ENCODE measurements around the gene FAM114A2. TPM values are rescaled to one million over a fixed set of nuclear protein-coding genes. Genes with fewer than 3 reads are reported as not detected.
A peak's percentile ranks its signal among the peaks of the same experiment; 100 is the strongest.

The FAM114A2 gene
- total RNA-seq (10 to 100 TPM; 28.3 to 37.3 (median 35.1) TPM), polyA plus RNA-seq (1 to 10 TPM; 6.3 to 8.5 (median 6.7) TPM)
- long read RNA-seq, donor 1, full-length matches to known transcripts: 7 of 7 reads
- long read RNA-seq, donor 1, partial matches to known transcripts: 0 of 7 reads
- long read RNA-seq, donor 1, other reads (novel, unspliced or antisense): 0 of 7 reads
- long read RNA-seq, donor 2, full-length matches to known transcripts: 5 of 5 reads
- long read RNA-seq, donor 2, partial matches to known transcripts: 0 of 5 reads
- long read RNA-seq, donor 2, other reads (novel, unspliced or antisense): 0 of 5 reads

- WGBS, 5 donors: 1 to 2% (median 1%) methylated on average over 45 to 51 of the region's 51 CpGs
- peaks cover 0 to 8% (median 0%) of the 10 kb centered on the region in 6 donors for H3K36me3 ChIP-seq
- TF ChIP-seq POLR2A (IDR thresholded peaks at IDR 0.05) (peak; percentile 31 to 72 (median 34)), POLR2AphosphoS5 (IDR thresholded peaks at IDR 0.05) (peak; percentile 98 to 99 (median 98)), CTCF (IDR thresholded peaks at IDR 0.05 in 8 of 11, conservative IDR thresholded peaks at IDR 0.05 in 3 of 11) (peak in 2 of 11 experiments; percentile 7 to 21)
- intact Hi-C loops (cut with DNase I; ENCODE audit: low total_unique reads): no loop called here
- peak within 1 kb of the TSS; percentile 62 to 84 (median 70) for H3K4me3 ChIP-seq
- no peaks in the 10 kb centered on the region for H3K9me3 ChIP-seq
- H3K27ac ChIP-seq: peak within 1 kb of the TSS; percentile 82 to 94 (median 92)
- H3K27me3 ChIP-seq (replicated peaks in 1 of 7): no peaks in the 10 kb centered on the region
- DNase-seq: peak; percentile 98
- H3K4me1 ChIP-seq: peaks cover 29 to 68% (median 59%) of the 10 kb centered on the region in 6 donors
Measured at GRCh38 chr5:154038707-154039457, at the start of gene FAM114A2, which contains the start of gene MFAP3. Gene FAM114A2, minus strand, starts transcription at chr5:154038910. Its CDS starts 3,957 bp downstream, at chr5:154034953. Gene MFAP3, plus strand, starts transcription at chr5:154038967. Its CDS starts 10,756 bp downstream, at chr5:154049723.

GRCh38 chr5:154087260-154087659 is 48.5 kb upstream of the FAM114A2 start:
- no peak for DNase-seq
- intact Hi-C loops (cut with DNase I; ENCODE audit: low total_unique reads): no loop called here
- no peaks in the 10 kb centered on the region for H3K9me3 ChIP-seq
- peaks cover 0 to 6% (median 0%) of the 10 kb centered on the region in 6 donors for H3K4me1 ChIP-seq
- no peak overlapping the region for H3K27ac ChIP-seq
- 28 to 53% (median 40%) methylated on average over 2 of the region's 2 CpGs for WGBS, 5 donors
- H3K36me3 ChIP-seq: no peaks in the 10 kb centered on the region
- H3K4me3 ChIP-seq: no peak overlapping the region
- TF ChIP-seq CTCF (IDR thresholded peaks at IDR 0.05 in 8 of 11, conservative IDR thresholded peaks at IDR 0.05 in 3 of 11): no peak
- TF ChIP-seq POLR2A (IDR thresholded peaks at IDR 0.05): no peak
- no peak for TF ChIP-seq POLR2AphosphoS5 (IDR thresholded peaks at IDR 0.05)
- H3K27me3 ChIP-seq (replicated peaks in 1 of 7): no peaks in the 10 kb centered on the region

GRCh38 chr5:154086641-154087040 is 47.9 kb upstream of the FAM114A2 start:
- DNase-seq: no peak
- Histone ChIP-seq H3K27me3 (replicated peaks in 1 of 7) (no peaks in the 10 kb centered on the region), H3K36me3 (no peaks in the 10 kb centered on the region), H3K4me1 (peaks cover 0 to 3% (median 0%) of the 10 kb centered on the region in 6 donors), H3K9me3 (no peaks in the 10 kb centered on the region), H3K4me3 (no peak overlapping the region), H3K27ac (no peak overlapping the region)
- WGBS, 5 donors: 82 to 93% (median 92%) methylated on average over 4 of the region's 4 CpGs
- TF ChIP-seq CTCF (IDR thresholded peaks at IDR 0.05 in 8 of 11, conservative IDR thresholded peaks at IDR 0.05 in 3 of 11) (no peak), POLR2A (IDR thresholded peaks at IDR 0.05) (no peak), POLR2AphosphoS5 (IDR thresholded peaks at IDR 0.05) (no peak)
- intact Hi-C loops (cut with DNase I; ENCODE audit: low total_unique reads): no loop called here

GRCh38 chr5:154086146-154086545 is 47.4 kb upstream of the FAM114A2 start:
- Histone ChIP-seq H3K9me3 (no peaks in the 10 kb centered on the region), H3K4me3 (no peak overlapping the region), H3K4me1 (no peaks in the 10 kb centered on the region), H3K27me3 (replicated peaks in 1 of 7) (no peaks in the 10 kb centered on the region), H3K36me3 (no peaks in the 10 kb centered on the region), H3K27ac (no peak overlapping the region)
- 64 to 80% (median 78%) methylated on average over 3 of the region's 3 CpGs for whole genome bisulfite sequencing, 5 donors
- TF ChIP-seq POLR2A (IDR thresholded peaks at IDR 0.05) (no peak), POLR2AphosphoS5 (IDR thresholded peaks at IDR 0.05) (no peak), CTCF (IDR thresholded peaks at IDR 0.05 in 8 of 11, conservative IDR thresholded peaks at IDR 0.05 in 3 of 11) (no peak)
- no peak for DNase-seq
- intact Hi-C loops (cut with DNase I; ENCODE audit: low total_unique reads): no loop called here

Data from spleen (tissue), 13 donors.